LHCN-M2 (cell line): ENCODE data around the gene PRTG. TPM values are rescaled to one million over a fixed set of nuclear protein-coding genes. Genes with fewer than 3 reads are reported as not detected.

Experiments used
- DNase-seq: peaks from one replicate; pipeline ENCODE4 v3.0.0-alpha.2; 2012; ENCODE audit warnings: low read depth
- total RNA-seq: library from RNA; depleted of rRNA; stranded (reverse); fragments of >200 nt; gene quantifications from 2 replicates; pipeline ENCODE4 v1.2.3, GENCODE V29; 2014; rRNA removed

The PRTG gene
- total RNA-seq, 1 experiment from 2014 or later = 4.7 TPM

- no peak for DNase-seq
These were observed 180.4 kb downstream of the PRTG start for GRCh38 chr15:55562601-55563000.

Other genes starting within 250 kb of the PRTG start
- 2.9 and 4.0 TPM in 2 replicates for gene DNAAF4, start 234.9 kb downstream of the PRTG start, total RNA-seq
- gene PYGO1, start 154.8 kb downstream of the PRTG start, total RNA-seq = 10.5 and 11.7 TPM in 2 replicates